ENCODE data around the gene FBXO24.

DNA sequence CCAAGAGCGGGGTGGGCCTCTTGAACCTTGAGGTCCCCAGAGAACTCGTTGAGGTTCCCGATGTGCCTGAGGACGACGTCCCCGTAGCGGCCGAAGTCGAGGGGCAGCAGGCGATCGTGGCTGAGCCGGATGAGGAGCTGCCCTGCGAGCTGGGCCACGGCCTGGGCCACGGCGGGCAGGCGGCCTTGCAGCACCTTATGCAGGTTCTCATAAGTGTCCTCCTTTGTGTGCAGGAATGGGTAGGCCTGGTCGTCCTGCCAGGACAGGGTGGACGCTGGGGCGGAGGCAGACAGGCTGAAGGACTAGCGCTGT, 41.1 kb downstream of the FBXO24 start:
- TF ChIP-seq, protein P1, sequence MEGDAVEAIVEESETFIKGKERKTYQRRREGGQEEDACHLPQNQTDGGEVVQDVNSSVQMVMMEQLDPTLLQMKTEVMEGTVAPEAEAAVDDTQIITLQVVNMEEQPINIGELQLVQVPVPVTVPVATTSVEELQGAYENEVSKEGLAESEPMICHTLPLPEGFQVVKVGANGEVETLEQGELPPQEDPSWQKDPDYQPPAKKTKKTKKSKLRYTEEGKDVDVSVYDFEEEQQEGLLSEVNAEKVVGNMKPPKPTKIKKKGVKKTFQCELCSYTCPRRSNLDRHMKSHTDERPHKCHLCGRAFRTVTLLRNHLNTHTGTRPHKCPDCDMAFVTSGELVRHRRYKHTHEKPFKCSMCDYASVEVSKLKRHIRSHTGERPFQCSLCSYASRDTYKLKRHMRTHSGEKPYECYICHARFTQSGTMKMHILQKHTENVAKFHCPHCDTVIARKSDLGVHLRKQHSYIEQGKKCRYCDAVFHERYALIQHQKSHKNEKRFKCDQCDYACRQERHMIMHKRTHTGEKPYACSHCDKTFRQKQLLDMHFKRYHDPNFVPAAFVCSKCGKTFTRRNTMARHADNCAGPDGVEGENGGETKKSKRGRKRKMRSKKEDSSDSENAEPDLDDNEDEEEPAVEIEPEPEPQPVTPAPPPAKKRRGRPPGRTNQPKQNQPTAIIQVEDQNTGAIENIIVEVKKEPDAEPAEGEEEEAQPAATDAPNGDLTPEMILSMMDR (IDR thresholded peaks at IDR 0.05): no peak
- TF ChIP-seq POLR2A (IDR thresholded peaks at IDR 0.05) (no peak), POLR2AphosphoS5 (IDR thresholded peaks at IDR 0.05) (no peak), EP300 (IDR thresholded peaks at IDR 0.05) (no peak)

Measured in suprapubic skin (tissue), 4 donors.